ENCODE measurements around the gene RAMP3.
"Not testable (repeated sequence)": the region's sequence is repeated elsewhere in the genome, so short reads cannot be mapped to it uniquely, and the experiment has no call there.

Gene RAMP3

DNA sequence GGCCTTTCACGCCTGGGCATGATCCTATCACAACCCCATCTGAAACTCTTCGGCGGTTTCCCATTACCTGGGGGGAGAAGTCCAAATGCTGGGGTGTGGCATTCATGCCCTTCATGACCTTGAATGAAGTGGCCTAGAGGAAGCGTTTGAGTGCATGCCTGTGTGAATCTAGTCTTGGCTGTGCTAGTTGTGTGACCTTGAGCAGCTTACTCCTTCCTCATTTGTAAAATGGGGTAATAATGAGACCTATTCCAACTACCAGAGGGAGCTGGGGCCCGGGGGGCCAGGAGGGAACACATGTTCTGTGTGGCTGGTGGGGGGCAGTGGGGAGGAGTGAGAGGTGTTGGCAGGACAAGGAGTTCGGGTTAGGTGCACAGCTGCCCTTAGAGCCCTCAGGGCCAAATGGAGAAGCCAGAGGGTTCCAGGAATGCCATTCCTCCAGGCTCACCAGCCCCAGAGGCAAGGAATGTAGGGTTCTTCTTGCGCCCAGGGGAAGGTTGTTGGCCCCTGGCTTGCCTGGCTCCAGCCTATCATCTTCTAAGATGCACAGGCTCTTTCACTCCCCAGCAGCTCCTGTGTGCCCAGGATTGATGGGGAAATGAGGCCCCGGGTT lies 24.8 kb upstream of the RAMP3 start:
- DNase-seq = no peak

DNA sequence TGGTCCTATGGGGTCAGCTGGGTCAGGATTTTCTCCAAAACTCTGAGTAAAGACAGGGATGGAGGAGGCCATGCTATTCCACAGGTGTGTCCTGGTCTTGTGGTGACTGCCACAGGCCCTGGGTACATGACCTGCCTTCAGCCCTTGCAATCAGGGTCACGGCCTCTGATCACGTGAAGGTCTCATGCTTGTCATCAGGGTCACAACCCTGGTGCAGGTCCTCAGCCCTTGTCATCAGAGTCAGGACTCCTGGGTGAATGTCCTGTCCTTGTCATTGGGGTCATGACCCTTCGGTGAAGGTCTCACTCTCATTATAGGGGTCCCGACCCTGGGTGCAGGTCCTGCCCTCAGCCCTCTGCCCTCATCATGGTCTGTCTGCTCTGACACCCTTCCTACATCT lies 24.2 kb upstream of the RAMP3 start:
- no peak for DNase-seq

DNA sequence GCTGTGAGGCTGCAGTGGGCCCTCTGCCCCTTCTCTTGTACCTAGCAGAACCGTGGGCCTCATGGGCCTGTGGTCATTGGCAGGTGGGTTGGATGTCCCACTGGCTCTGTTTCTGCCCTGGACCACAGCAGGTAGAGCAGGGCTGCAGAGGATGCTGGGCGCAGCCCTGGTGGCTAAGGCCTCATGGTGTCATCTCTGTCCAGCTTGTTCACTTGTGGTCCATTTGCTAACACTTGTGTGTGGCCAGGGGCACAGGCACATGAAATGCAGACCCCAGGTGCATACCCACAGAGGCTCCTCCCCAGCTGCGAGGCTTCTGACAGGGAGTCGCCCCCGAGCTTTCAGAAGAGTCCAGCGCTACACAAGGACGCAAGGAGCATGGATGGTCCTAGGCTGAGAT lies 23.7 kb upstream of the RAMP3 start:
- DNase-seq = no peak

DNA sequence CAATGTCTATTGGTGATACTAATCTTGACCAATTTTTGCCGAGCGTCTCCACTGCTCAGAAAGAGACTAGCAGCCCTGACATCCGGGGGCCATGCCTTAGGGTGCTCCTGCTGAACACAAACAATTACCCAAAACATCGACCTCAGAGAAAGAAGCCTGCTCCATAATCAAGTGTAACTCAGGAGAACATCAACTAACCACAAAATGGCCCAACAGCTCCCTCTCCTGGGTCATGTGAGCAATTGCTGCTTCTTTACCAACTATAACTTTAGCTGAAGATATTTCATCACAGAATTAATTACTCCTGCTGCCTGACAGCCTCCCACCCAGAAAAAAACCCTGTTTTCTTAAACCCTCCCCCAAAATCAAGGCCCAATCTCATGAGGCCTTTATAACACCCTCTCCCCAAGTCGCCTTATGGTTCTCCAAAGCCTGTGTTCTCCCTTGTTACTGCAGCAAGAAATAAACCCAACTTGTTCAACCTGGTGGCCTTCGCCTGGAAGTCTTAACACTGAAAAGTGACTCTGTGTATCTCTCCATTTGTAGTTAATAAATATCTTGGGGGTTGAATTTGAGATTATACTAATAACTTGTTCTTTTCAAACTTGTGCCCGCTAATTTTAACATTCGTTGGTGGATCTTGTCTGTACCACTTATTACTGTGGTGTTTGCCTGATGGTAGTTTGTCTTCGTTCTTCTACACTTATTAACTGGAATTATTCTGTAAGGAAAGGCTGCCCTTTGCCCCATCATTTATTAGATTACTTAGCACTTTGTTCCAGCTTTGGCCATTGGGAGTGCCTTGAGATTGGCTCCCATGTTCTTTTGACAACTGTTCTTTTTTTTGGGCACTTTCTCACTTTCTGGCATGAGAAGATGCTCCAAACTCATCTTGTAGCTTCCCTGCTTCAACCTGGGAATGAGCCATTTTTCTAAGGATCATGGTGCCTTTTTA lies 21.2 kb upstream of the RAMP3 start:
- DNase-seq = peak; percentile 89

DNA sequence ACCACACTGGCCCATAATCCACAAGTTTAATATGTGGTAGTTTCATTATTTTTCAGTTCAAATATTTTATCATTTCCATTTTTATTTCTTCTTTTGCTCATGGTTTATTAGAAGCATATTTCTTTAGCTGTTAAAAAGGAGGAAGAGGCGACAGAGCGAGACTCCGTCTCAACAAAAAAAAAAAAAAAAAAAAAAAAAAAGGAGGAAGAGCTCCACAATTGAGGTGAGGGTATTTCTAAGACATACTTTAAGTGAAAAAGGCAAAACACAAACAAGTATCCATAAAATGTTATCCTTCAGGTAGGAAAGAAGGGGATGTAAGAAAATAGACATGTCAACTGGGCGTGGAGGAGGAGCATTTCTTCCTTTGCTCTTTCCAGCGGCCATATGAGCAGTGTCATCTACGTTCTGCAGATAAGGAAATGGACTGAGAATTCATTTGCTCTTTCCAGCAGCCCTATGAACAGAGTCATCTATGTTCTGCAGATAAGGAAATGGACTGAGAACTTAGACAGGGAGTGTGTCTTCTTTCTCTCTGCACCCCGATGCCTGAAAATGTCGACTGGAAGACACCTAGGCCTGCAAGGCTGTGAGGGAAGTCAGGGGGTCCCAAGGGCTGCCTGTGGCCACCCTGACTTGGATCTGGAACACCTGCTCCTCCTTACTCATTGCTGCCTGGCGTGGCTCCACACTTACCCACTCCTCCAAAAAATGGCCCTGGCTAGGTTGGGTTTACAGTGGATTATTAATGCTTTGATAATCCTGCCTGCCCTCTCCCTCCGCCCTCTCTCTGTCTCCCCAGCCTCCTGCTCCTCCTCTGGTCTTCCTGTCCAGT lies 18.9 kb upstream of the RAMP3 start:
- DNase-seq = no peak

DNA sequence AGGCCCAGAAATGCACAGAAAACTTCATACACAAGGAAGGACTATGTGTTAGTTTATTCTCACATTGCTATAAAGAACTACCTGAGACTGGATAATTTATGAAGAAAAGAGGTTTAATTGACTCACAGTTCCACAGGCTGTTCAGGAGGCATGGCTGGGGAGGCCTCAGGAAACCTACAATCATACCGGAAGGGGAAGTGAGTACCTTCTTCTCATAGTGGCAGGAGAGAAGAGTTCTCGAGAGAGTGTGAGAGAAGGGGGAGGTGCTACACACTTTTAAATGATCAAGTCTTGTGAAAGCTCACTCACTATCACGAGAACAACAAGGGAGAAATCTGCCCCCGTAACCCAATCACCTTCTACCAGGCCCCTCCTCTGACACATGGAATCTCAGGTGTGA lies 16.8 kb upstream of the RAMP3 start:
- DNase-seq = no peak

DNA sequence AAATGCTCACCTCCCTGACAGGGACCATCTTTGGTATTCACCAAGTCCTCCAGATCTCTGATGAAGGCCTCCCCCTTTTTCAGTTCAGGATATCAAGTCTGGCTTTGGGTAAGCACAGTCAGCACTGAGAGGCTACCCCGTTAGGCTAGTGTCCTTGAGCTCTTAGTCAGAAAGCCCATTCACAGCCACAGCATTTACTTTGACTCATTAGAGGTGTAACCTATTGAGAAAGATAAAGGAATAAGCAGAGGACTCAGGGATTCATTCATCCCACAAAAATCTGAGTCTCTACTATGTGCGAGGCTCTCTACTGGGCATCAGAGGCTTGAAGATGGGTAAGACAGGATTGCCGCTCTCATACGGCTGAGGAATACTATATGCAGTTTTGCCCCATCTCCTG lies 14.0 kb upstream of the RAMP3 start:
- DNase-seq = no peak

- no peak for DNase-seq
Observed at GRCh38 chr7:45145881-45146280, 11.7 kb upstream of the RAMP3 start.

DNA sequence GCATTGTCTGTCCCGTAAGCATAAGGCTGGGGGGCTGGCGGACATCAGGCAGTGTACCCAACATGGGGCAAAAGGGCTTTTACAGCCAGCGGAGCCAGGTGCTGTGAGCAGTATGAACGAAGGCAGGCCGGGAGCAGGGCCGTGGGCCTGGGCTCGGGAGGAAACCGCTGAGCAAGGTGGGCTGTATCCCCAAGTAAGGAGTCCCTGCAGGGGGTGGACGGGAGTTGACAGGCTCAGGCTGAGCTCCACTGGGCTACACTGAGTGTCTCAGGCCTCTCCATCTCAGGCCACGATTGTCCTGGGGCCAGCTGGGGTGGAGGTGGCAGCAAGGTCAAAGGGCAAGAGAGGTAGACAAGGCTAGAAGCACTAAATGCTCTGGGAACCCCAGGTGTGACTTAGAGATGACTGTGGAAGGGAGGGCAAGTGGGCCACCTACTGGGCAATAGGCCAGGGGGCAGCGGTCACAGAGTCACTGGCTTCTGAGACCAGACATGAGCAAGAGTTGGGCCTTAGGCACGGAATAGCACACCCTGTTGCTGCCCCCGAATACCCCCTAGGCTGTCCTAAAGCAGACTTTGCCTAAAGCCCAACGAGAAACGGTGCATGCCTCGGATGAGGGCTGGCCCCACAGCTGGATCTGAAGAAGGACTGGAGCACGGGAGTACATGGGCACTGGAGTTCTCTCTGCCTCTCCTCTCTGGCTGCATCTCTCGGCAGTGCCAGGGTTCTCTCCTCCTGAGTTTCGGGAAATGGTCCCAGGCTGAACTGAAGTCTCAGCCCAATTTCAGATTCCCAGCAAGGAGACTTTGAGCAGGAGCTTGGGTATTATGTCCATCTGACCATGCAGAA lies 10.8 kb upstream of the RAMP3 start:
- no peak for DNase-seq

- DNase-seq = peak; percentile 21
Observed at GRCh38 chr7:45147858-45148652, 9.5 kb upstream of the RAMP3 start.

- no peak for DNase-seq
Observed at GRCh38 chr7:45148653-45148973, 9.0 kb upstream of the RAMP3 start.

DNA sequence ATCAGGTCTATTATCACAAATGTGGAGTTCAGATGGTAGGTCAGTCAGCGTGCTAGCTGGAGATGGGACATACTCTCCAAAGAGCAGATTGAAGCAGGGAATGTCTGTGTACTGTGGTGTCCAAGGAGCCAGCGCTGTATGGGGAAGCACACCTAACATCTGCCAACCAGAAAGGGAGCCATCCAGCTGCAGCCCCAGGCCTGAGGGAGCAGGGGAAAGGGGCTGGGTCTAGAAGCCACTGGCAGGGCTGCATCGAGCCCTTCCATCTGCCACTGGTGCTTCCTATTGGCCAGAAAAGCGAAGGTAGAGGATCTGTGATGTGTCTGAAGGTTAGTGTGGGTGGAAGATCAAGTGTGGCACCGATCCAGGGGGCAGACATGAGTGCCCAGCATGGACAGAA lies 8.0 kb upstream of the RAMP3 start:
- no peak for DNase-seq

- no peak for DNase-seq
Observed at GRCh38 chr7:45150199-45150598, 7.4 kb upstream of the RAMP3 start.

- no peak for DNase-seq
Observed at GRCh38 chr7:45151131-45151684, 6.4 kb upstream of the RAMP3 start.

DNA sequence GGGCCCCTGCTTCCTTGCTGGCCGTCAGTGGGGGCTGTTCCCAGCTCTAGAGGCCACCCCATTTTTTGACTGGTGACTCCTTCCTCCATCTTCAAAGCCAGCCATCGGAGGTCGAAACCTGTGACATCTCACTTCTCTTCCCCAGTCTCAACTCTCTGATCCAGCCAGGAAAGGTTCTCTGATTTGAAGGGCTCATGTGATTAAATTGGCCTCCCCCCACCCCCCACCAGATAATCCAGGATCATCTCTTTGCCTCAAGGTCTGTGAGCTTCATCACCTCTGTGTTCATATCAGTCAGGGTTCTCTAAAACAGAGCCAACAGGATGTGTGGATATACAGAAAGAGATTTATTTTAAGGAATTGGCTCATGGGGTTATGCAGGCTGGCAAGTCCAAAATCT lies 5.6 kb upstream of the RAMP3 start:
- DNase-seq = no peak

GRCh38 chr7:45153233-45153632 lies 4.4 kb upstream of the RAMP3 start:
- DNase-seq = no peak

GRCh38 chr7:45153861-45154260 lies 3.7 kb upstream of the RAMP3 start:
- not testable (repeated sequence) for DNase-seq

- no peak for DNase-seq
Observed at GRCh38 chr7:45155357-45155900, 2.2 kb upstream of the RAMP3 start.

DNA sequence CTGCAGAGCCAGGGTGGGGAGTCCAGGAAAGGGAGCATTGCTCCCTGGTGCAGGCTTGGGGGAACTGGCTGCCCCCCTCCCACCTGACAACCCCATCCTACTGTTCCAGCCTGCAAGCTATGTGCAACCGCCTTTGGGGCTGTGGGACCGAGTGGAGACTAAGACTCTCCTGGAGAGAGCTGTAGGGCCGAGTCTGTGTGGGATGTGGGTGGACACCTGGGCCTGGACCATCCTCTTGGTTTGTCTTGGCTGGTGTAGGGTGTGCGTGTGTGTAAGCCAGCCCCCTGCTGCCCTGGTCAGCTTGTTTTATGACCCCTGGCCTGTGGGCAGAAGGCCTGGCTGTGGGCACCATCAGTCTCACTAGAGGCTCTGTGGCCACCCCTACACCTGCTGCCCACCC lies 1.6 kb upstream of the RAMP3 start:
- no peak for DNase-seq

GRCh38 chr7:45156516-45157272 lies 897 bp upstream of the RAMP3 start:
- no peak for DNase-seq

DNA sequence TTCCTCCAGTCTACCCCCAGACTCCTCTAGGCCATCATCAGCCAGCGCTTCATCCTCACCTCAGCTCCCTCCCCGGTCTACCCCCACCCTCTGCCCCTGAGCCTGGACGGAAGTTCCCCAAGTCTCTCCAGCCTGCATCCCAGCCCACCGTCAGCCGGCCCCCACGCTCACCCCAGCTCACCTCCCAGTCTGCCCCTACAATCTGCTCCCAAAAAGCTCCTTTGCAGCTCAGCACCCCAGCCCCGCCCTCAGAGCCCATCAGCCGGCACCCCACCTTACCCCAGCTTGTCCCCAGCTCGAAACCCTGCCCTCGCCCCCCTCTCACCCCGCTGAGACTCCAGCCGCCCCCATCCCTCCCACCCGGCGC lies 322 bp upstream of the RAMP3 start:
- DNase-seq = no peak

All from eye (tissue), 1 donor.